Lower leg skin (tissue), 4 donors: ENCODE results near the gene GRB7. TPM values are rescaled to one million over a fixed set of nuclear protein-coding genes. Genes with fewer than 3 reads are reported as not detected.
"Not testable (repeated sequence)": the region's sequence is repeated elsewhere in the genome, so short reads cannot be mapped to it uniquely, and the experiment has no call there.

Experiments used
- DNase-seq, 2 donors: peaks; one replicate each; pipeline ENCODE4 v3.0.0-alpha.2; 2019; ENCODE audit warnings: low spot score in 2 of 2
- H3K4me3 ChIP-seq: fragments of 200-600 bp; sonication (generic); 2 replicates; pipeline ENCODE4 v1.5.1; 2017; ENCODE audit warnings: mild to moderate bottlenecking, low read depth; ENCODE audit not compliant: poor library complexity, severe bottlenecking
- POLR2A ChIP-seq, 2 donors: fragments of 450-650 bp; IDR thresholded peaks; one replicate each; pipeline ENCODE4 v1.6.1; 2016 to 2017; ENCODE audit warnings: antibody characterized with exemption in 2 of 2, mild to moderate bottlenecking in 1 of 2, moderate library complexity in 1 of 2
- WGBS, 2 donors: methylation state at CpG; one replicate each; pipeline ENCODE4 v1.1.5; 2018; 5-methylcytosine and 5-hydroxymethylcytosine counted together
- intact Hi-C: fragments of 100-400 bp; cut with DNase I; formaldehyde crosslinking; loops from one replicate; pipeline ENCODE4 v1.15.0; 2023; ENCODE audit warnings: low total_unique reads
- total RNA-seq, 4 donors: library from RNA; depleted of rRNA; stranded (reverse); fragments of >200 nt; gene quantifications; one replicate each; pipeline ENCODE4 v1.1.0, GENCODE V29; 2016
- TF ChIP-seq, protein P1 (sequence below), 3 donors: fragments of 450-650 bp; IDR thresholded peaks; one replicate each; pipeline ENCODE4 v1.5.1; 2016; ENCODE audit warnings: antibody characterized with exemption in 3 of 3, mild to moderate bottlenecking in 3 of 3, moderate library complexity in 2 of 3

The GRB7 gene
- total RNA-seq, 4 donors from 2014 or later: 66.0 to 148 (median 97.4) TPM

DNA sequence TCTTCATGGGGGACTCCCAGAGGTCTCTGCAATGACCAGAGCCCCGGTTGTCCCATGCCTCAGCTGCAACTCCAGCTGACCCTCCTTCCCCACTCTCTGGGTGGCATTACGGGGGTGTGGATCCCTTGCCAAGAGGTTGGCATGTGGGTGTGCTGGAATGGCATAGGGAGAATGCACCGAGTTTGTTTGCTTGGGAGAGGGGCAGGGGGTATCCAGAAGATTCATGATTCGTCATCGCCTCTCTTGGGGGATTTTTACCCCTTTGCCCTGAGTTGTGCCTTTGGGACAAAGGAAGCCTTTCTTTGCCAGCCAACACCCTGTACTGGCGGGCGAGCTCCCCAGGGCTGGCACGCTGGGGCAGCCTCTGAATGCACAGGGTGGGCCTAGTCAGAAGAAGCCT, 31.4 kb upstream of the GRB7 start:
- H3K4me3 ChIP-seq: no peak overlapping the region
- no peak for DNase-seq
- no peak for TF ChIP-seq POLR2A (IDR thresholded peaks at IDR 0.05)
- TF ChIP-seq, protein P1, sequence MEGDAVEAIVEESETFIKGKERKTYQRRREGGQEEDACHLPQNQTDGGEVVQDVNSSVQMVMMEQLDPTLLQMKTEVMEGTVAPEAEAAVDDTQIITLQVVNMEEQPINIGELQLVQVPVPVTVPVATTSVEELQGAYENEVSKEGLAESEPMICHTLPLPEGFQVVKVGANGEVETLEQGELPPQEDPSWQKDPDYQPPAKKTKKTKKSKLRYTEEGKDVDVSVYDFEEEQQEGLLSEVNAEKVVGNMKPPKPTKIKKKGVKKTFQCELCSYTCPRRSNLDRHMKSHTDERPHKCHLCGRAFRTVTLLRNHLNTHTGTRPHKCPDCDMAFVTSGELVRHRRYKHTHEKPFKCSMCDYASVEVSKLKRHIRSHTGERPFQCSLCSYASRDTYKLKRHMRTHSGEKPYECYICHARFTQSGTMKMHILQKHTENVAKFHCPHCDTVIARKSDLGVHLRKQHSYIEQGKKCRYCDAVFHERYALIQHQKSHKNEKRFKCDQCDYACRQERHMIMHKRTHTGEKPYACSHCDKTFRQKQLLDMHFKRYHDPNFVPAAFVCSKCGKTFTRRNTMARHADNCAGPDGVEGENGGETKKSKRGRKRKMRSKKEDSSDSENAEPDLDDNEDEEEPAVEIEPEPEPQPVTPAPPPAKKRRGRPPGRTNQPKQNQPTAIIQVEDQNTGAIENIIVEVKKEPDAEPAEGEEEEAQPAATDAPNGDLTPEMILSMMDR (IDR thresholded peaks at IDR 0.05): no peak
- intact Hi-C loops: no loop called here
- WGBS, 2 donors: 52 to 62% methylated on average over 8 of the region's 8 CpGs

DNA sequence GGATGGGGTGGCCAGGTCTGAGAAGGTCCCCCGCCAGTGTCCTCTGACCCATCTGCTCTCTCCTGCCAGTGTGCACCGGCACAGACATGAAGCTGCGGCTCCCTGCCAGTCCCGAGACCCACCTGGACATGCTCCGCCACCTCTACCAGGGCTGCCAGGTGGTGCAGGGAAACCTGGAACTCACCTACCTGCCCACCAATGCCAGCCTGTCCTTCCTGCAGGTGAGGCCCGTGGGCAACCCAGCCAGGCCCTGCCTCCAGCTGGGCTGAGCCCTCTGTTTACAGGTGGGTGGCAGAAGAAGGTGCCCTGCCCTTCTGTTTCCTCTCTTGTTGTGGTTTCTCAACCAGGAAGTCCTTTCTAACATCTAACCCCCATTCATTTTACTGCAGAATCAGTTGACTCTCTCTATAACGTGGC, 30.8 kb upstream of the GRB7 start:
- intact Hi-C loops: no loop called here
- 49 to 83% methylated on average over 7 of the region's 7 CpGs for WGBS, 2 donors
- no peak for TF ChIP-seq POLR2A (IDR thresholded peaks at IDR 0.05)
- TF ChIP-seq, protein P1 (IDR thresholded peaks at IDR 0.05): no peak
- no peak overlapping the region for H3K4me3 ChIP-seq
- no peak for DNase-seq

DNA sequence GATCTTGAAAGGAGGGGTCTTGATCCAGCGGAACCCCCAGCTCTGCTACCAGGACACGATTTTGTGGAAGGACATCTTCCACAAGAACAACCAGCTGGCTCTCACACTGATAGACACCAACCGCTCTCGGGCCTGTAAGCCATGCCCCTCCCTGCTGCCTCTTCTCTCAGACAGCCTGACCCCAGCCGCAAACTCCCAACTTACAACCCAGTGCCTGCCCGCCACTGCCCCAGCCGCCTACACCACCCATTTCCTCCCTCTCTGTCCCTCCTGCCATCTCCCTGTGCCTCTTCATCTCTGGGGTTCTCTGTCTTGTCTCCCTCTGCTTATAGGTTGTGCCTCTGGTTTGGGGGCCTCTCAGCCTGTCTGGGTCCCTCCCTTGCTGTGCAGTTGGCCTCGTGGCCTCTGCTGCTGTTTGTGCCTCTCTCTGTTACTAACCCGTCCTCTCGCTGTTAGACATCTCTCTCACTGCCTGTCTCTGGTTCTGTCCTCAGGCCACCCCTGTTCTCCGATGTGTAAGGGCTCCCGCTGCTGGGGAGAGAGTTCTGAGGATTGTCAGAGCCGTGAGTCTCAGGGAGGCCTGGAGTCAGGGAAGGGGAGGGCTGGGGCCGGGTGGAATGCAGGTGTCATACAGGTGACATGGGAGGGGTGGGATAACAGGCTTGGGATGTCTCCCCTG, 28.3 kb upstream of the GRB7 start:
- no peak for TF ChIP-seq POLR2A (IDR thresholded peaks at IDR 0.05)
- TF ChIP-seq, protein P1 (IDR thresholded peaks at IDR 0.05): no peak
- DNase-seq: no peak
- intact Hi-C loops: no loop called here
- no peak overlapping the region for H3K4me3 ChIP-seq
- WGBS, 2 donors: 85 to 93% methylated on average over 14 of the region's 14 CpGs

DNA sequence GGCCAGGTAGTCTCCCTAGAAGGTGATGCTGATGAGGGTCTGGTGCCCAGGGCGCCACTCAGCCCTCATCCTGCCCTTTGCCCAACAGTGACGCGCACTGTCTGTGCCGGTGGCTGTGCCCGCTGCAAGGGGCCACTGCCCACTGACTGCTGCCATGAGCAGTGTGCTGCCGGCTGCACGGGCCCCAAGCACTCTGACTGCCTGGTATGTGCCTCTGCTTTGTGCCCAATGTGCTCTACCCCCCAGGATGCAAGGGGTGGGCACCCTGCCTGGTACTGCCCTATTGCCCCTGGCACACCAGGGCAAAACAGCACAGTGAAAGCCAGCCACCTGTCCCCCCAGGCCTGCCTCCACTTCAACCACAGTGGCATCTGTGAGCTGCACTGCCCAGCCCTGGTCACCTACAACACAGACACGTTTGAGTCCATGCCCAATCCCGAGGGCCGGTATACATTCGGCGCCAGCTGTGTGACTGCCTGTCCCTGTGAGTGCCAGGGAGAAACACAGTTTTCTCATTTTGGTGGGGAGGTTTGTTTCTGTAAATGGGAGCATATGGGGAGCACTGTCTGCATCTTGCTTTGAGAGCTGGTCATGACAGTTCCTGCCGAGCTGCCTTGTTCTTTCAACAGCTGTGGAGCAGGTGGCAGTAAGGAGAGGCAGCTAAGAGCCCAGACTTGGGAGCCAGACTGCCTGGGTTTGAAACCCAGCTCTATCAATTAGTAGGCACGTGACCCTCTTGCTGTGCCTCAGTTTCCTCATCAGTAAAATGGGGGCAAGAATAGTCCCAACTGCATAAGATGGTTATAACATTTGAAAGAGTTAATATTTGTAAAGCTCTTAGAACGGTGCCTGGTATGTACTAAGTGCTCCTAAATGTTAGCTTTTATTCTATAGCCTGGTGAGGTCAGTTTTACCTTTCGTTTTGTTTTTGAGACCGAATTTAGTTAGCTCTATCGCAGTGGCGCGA, 27.5 kb upstream of the GRB7 start:
- intact Hi-C loops: no loop called here
- TF ChIP-seq, protein P1 (IDR thresholded peaks at IDR 0.05): no peak

DNA sequence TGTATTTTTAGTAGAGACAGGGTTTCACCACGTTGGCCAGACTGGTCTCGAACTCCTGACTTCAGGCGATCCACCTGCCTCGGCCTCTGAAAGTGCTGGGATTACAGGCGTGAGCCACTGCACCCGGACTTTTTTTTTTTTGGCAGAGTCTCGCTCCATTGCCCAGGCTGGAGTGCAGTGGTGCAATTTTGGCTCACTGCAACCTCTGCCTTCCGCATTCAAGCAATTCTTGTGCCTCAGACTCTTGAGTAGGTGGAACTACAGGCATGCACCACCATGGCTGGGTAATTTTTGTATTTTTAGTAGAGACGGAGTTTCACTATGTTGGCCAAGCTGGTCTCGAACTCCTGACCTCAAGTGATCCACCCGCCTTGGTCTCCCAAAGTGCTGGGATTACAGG, 26.7 kb upstream of the GRB7 start:
- intact Hi-C loops, H3K4me3 ChIP-seq, DNase-seq: not testable (repeated sequence)
- WGBS, 2 donors: 88 to 89% methylated on average over 11 of the region's 11 CpGs

More for the DNA sequence above, 27.5 kb upstream of the GRB7 start:
- no peak for DNase-seq
- H3K4me3 ChIP-seq: no peak overlapping the region
- WGBS, 2 donors: 84% methylated on average over 20 of the region's 20 CpGs

DNA sequence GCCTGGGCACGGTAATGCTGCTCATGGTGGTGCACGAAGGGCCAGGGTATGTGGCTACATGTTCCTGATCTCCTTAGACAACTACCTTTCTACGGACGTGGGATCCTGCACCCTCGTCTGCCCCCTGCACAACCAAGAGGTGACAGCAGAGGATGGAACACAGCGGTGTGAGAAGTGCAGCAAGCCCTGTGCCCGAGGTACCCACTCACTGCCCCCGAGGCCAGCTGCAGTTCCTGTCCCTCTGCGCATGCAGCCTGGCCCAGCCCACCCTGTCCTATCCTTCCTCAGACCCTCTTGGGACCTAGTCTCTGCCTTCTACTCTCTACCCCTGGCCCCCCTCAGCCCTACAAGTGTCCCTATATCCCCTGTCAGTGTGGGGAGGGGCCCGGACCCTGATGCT, 25.9 kb upstream of the GRB7 start:
- H3K4me3 ChIP-seq: no peak overlapping the region
- no peak for DNase-seq
- intact Hi-C loops: no loop called here
- 90 to 92% methylated on average over 10 of the region's 10 CpGs for WGBS, 2 donors
- TF ChIP-seq, protein P1 (IDR thresholded peaks at IDR 0.05): no peak
- TF ChIP-seq POLR2A (IDR thresholded peaks at IDR 0.05): no peak
